MG63 (cell line): Measurements from ENCODE around the gene MLLT1. TPM values are rescaled to one million over a fixed set of nuclear protein-coding genes. Genes with fewer than 3 reads are reported as not detected.
A peak's percentile ranks its signal among the peaks of the same experiment; 100 is the strongest.

ENCODE experiments used
- DNase-seq: peaks from one replicate; pipeline ENCODE4 v3.0.0-alpha.2; 2020
- H3K27me3 ChIP-seq: fragments of 250-450 bp; sonication (Bioruptor Pico); 2 replicates; pipeline ENCODE4 v1.5.1; 2020; ENCODE audit warnings: mild to moderate bottlenecking, moderate library complexity
- H3K36me3 ChIP-seq: fragments of 250-450 bp; sonication (Bioruptor Pico); 2 replicates; pipeline ENCODE4 v1.5.1; 2020; ENCODE audit warnings: mild to moderate bottlenecking, moderate library complexity
- H3K4me3 ChIP-seq: fragments of 250-450 bp; sonication (Bioruptor Pico); 2 replicates; pipeline ENCODE4 v1.5.1; 2020; ENCODE audit warnings: mild to moderate bottlenecking, moderate library complexity
- H3K9me3 ChIP-seq: fragments of 250-450 bp; sonication (Bioruptor Pico); 2 replicates; pipeline ENCODE4 v1.5.1; 2020; ENCODE audit warnings: mild to moderate bottlenecking, moderate library complexity
- total RNA-seq: library from RNA; depleted of rRNA; stranded (reverse); fragments of >200 nt; shearing (Covaris generic); gene quantifications from 2 replicates; pipeline ENCODE4 v1.2.3, GENCODE V29; 2014; ENCODE audit warnings: low replicate concordance

MLLT1 gene
- total RNA-seq, 1 experiment from 2014 or later = 6.5 TPM

- Histone ChIP-seq H3K36me3 (no peaks in the 10 kb centered on the region), H3K4me3 (no peak overlapping the region), H3K9me3 (no peaks in the 10 kb centered on the region), H3K27me3 (no peaks in the 10 kb centered on the region)
- DNase-seq = no peak
These were observed 45.8 kb downstream of the MLLT1 start for GRCh38 chr19:6233827-6234511.

- Histone ChIP-seq H3K4me3 (no peak overlapping the region), H3K27me3 (no peaks in the 10 kb centered on the region), H3K9me3 (no peaks in the 10 kb centered on the region), H3K36me3 (no peaks in the 10 kb centered on the region)
- DNase-seq = peak; percentile 25
These were observed 46.5 kb downstream of the MLLT1 start for GRCh38 chr19:6233056-6233826.

- no peaks in the 10 kb centered on the region for H3K36me3 ChIP-seq
- H3K27me3 ChIP-seq = no peaks in the 10 kb centered on the region
- no peak for DNase-seq
- no peak overlapping the region for H3K4me3 ChIP-seq
- no peaks in the 10 kb centered on the region for H3K9me3 ChIP-seq
These were observed 47.1 kb downstream of the MLLT1 start for GRCh38 chr19:6232601-6233055.

DNA sequence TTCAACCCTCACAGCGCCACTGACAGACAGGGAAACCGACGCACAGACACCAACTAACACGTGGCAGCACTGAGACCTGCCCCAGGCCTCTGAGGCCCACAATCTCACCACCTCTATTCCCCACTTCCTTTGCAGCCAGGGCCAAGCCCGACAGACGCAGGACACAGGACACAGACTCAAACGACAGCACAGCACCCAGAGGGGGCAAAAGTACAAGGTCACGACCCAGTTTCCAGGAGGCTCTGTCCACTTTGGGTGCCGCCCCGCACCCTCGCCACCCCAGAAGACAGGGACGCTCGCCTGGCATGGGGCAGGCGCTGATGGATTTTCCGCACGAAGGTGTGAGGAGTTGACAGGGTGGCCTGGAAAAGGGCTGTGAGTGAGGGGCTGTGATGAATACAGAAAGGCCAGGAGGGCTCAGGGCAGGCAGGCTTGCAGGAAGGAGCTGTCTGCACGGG is 48.8 kb downstream of the MLLT1 start:
- DNase-seq = no peak

GRCh38 chr19:6229951-6230712 is 49.6 kb downstream of the MLLT1 start:
- Histone ChIP-seq H3K4me3 (no peak overlapping the region), H3K36me3 (no peaks in the 10 kb centered on the region; the same call in 1 of the 2 replicates), H3K27me3 (no peaks in the 10 kb centered on the region), H3K9me3 (no peaks in the 10 kb centered on the region)
- DNase-seq = no peak

More for the DNA sequence above, 48.8 kb downstream of the MLLT1 start:
- no peaks in the 10 kb centered on the region; the same call in 1 of the 2 replicates for H3K36me3 ChIP-seq
- no peak overlapping the region for H3K4me3 ChIP-seq
- no peaks in the 10 kb centered on the region for H3K27me3 ChIP-seq
- no peaks in the 10 kb centered on the region for H3K9me3 ChIP-seq

GRCh38 chr19:6229216-6229913 is 50.4 kb downstream of the MLLT1 start:
- Histone ChIP-seq H3K9me3 (no peaks in the 10 kb centered on the region), H3K27me3 (no peaks in the 10 kb centered on the region), H3K36me3 (no peaks in the 10 kb centered on the region; the same call in 1 of the 2 replicates), H3K4me3 (no peak overlapping the region)
- no peak for DNase-seq

DNA sequence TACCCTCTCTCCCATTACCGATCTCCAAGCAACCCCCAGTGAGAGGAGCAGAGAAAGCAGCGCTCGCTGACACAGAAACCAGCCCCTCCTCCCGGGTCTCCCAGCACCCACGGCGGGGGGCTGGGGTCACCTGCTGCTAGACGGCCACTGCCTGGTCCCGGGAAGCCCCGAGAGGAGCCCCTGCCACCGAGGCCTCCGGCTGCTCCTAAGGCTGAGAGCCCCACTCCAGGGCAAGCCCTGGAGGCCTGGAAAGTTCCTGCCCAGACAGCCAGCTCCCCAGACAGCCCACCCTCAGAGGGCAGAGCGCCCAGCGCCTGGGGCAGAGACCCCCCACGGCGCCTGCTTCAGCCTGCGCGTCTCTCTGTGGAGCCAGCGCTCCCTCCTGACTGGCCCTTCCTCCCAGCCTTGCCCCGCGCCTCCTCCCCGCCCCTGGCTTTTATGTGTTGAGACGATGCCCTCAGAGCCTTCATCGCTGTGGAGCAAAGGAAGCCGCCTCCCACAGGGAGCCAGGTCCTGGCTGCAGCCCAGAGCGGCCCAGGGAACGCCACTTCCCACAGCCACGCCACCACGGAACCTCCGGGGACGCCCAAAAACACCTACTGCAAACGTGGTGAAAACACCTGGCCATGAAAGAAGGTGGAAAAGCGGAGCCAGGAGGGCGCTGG is 51.1 kb downstream of the MLLT1 start:
- Histone ChIP-seq H3K9me3 (no peaks in the 10 kb centered on the region), H3K4me3 (no peak overlapping the region), H3K36me3 (no peaks in the 10 kb centered on the region; the same call in 1 of the 2 replicates), H3K27me3 (no peaks in the 10 kb centered on the region)
- no peak for DNase-seq

GRCh38 chr19:6227936-6228325 is 51.8 kb downstream of the MLLT1 start:
- H3K36me3 ChIP-seq = no peaks in the 10 kb centered on the region; the same call in 1 of the 2 replicates
- DNase-seq = no peak
- H3K27me3 ChIP-seq = no peaks in the 10 kb centered on the region
- no peaks in the 10 kb centered on the region for H3K9me3 ChIP-seq
- no peak overlapping the region for H3K4me3 ChIP-seq

- no peak for DNase-seq
- no peaks in the 10 kb centered on the region; the same call in 1 of the 2 replicates for H3K36me3 ChIP-seq
These were observed 52.4 kb downstream of the MLLT1 start for GRCh38 chr19:6227156-6227935.

GRCh38 chr19:6226444-6227155 is 53.2 kb downstream of the MLLT1 start:
- Histone ChIP-seq H3K4me3 (no peak overlapping the region), H3K36me3 (no peaks in the 10 kb centered on the region; the same call in 1 of the 2 replicates), H3K9me3 (no peaks in the 10 kb centered on the region), H3K27me3 (no peaks in the 10 kb centered on the region)
- DNase-seq = no peak

More at GRCh38 chr19:6227156-6227935, 52.4 kb downstream of the MLLT1 start:
- Histone ChIP-seq H3K4me3 (no peak overlapping the region), H3K9me3 (no peaks in the 10 kb centered on the region), H3K27me3 (no peaks in the 10 kb centered on the region)

GRCh38 chr19:6226012-6226411 is 53.8 kb downstream of the MLLT1 start:
- H3K4me3 ChIP-seq = no peak overlapping the region
- no peaks in the 10 kb centered on the region; the same call in 1 of the 2 replicates for H3K36me3 ChIP-seq
- no peaks in the 10 kb centered on the region for H3K27me3 ChIP-seq
- no peak for DNase-seq
- H3K9me3 ChIP-seq = no peaks in the 10 kb centered on the region

DNA sequence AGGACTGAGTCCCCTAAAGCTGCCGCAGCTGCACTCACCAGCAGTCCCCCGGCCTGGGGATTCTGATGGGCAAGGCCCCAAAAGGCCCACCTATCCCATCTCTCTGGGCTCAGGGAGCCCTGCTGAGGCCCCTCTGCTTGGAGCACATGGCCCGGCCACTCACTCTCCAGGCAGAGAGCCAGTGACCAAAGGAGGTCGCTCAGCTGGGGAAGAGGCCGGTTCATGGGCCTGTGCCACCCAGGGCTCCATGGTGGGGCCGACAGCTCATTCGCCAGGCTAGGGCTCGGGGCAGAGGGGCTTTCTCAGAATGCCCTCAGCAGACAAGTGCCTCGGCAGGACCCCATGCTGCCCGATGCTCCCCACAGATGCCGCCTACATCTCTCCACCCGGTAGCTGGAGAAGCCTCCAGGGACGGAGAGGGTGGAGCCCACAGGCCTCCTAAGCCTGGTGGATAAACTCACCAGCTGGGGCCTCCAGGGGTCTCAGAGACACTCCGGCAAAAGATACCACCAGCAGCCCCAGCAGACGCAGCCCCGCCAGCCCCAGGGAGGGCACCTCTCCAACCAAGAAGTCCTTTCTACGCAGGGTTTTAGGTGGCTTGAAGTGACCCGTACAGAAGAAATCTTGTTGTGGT is 54.4 kb downstream of the MLLT1 start:
- H3K27me3 ChIP-seq = no peaks in the 10 kb centered on the region
- H3K4me3 ChIP-seq = no peak overlapping the region
- H3K36me3 ChIP-seq = no peaks in the 10 kb centered on the region; the same call in 1 of the 2 replicates
- H3K9me3 ChIP-seq = no peaks in the 10 kb centered on the region
- DNase-seq = no peak

- Histone ChIP-seq H3K4me3 (no peak overlapping the region), H3K36me3 (no peaks in the 10 kb centered on the region; the same call in 1 of the 2 replicates), H3K9me3 (no peaks in the 10 kb centered on the region), H3K27me3 (no peaks in the 10 kb centered on the region)
- no peak for DNase-seq
These were observed 55.5 kb downstream of the MLLT1 start for GRCh38 chr19:6224308-6224675.
